ENCODE results near the gene TFPT.

TFPT gene, protein sequence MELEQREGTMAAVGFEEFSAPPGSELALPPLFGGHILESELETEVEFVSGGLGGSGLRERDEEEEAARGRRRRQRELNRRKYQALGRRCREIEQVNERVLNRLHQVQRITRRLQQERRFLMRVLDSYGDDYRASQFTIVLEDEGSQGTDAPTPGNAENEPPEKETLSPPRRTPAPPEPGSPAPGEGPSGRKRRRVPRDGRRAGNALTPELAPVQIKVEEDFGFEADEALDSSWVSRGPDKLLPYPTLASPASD

DNA sequence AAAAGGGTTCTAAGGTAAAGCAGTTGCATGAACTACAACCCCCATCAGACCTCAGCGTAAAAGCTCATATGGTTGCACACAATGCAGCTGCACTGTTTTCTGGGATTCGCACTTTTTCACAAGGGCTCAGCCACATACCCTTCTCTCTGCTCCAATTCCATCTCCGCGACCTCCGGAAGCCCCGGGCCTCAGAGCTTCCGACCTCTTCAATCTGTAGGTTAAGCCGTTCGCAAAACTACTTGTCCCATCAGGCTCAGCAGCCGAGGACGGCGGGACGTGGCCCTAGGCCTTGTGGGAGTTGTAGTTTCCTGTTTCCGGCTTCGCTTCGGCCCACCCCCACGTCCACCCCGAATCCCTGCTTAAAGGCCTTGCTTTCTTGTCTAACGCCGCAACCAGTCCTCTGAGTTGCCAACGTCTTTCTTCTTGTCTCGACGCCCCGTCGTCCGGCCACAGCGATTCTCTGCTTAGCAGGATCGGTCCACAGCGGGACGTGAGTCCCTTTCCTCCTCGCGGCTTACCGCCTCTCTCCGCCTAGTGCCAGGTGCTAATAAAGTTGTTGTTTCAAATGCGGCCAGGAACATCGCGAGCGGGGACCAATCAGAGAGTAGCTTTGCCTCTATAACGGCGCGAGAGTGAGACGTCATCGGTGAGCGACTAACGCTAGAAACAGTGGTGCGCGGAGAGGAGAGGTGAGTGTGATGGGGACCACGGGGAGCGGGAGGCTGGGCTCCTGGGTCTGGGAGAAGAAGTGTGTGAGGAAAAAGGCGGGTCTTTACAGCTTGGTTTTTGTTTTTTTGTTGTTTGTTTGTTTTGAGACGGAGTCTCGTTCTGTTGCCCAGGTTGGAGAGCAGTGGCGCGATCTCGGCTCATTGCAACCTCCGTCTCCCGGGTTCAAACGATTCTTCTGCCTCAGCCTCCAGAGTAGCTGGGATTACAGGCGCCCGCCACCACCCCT is at the start of gene TFPT, which contains the start of gene PRPF31:
Gene TFPT (minus strand): TSS at position 549 of the 955 bp plus-strand sequence. CDS start 388 bp downstream, at position 161.
Gene PRPF31 (plus strand): TSS at position 646 of the 955 bp plus-strand sequence. CDS start 2,525 bp downstream, outside the sequence.
- peak; percentile 97 for DNase-seq

DNA sequence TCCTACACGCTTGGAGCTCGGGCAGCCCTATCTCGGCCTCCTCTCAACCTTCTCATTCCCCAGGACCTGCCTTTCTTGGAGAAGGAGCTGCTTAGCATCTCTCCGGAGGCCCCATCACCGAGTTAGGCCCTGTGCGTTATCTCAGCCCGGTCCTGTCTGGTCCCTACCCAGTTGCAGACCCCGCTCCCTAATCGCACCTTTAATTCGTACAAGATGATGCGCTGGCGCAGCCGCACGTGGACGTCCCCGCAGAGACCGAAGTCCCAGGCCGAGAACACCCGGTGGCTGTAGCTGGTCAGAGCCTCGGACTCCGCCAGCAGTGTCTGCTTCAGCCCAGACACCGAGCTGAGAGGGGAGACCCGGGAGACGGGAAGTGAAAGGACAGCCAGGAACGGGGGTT is 49.8 kb upstream of the TFPT start:
- peak; percentile 17 for DNase-seq

DNA sequence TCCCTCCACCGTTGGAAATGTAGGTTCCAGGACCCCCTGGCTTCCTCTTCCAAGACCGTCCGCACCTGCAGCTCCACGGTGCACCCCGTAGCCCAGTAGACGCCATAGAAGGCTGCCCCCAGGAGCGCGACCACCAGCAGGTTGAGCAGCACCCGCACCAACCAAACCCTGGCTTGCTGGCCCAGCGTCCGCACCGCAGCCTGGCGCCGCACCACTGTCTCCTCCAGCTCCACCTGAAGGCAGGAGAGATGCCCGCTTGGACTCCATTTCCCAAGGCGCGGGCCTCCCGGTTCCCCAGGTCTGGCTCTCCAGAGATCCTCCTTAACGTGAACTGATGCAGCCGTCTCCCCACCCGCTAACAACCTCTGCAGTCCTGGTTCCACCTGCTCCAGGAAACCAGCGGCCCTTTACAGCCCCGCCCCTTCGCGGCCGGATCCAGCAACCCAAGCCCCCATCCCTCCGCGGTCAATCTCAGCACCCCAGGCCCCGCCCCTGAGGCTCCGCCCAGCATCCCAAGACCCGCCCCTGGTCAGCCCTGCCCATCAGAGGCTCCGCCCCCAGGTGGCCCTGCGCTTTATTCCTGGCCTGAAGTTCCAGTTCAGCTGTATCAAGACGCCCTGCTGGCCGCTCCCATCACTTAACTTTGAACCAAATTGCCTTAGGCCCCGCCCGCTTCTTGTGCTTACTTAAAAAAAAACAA is 49.1 kb upstream of the TFPT start:
- DNase-seq: no peak

DNA sequence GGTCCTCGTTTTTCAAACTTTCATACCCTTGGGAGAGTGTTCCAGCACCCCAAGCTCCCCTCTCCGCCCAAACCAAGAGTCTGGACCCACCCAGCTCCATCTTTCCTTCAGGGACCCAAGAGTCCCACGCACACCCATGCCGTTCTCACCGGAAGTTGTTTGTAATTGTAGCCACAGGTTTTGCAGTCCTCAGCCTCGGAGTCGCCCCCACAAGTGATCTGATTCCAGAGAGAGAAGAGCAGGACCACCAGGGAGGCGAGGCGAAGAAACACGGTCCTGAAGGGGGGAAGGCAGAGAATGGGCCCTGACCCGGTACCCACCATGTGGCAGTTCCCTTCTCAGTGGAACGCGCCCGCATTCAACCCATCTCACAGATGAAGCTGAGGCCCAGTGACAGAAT is 47.4 kb upstream of the TFPT start:
- no peak for DNase-seq

DNA sequence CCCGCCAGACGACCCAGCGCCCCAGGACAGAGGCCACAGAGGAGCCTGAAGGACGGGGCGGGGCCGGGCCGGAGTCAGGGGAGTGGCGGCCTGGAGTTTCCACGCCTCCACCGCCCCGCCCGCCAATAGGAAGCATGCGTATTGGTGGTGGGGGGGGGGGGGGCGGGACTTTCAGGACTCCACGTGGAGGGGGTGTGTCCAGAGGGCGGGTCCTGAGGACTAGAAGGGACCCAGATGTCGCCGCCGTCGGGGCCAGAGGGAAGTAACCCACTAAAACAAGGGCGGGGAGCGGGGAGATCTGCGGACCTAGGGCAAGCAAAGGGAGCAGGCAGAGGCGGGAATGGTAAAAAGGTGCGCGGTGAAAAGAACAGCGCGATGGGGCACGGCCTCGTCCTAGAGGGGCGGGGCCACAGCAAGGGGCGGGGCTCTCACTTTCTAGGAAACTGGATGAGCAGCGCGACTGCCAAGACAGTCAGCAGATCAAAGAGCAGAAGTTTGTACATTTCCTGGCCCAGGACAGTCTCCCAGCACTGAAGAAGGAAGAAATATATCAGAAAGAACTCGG is 46.9 kb upstream of the TFPT start:
- peak; percentile 81 for DNase-seq

DNA sequence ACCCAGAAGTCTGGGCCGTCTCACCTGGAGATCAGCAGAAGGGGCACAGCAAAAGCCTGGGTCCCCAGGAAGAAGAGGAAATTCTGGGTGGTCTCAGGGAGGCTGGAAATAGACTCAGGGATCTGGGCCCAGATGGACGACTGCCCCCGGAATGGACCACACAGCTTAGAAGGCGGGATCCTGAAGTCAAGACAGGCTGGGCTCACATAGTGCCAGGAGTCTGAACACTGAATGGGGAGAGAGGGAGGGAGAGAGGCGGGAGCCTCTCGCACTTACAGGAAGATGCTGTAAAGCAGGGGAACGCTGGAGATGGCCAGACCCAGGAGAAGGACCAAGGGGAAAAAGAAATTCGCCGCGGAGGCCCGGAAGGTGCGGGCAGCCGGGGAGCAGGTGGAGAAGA is 45.4 kb upstream of the TFPT start:
- DNase-seq: no peak

DNA sequence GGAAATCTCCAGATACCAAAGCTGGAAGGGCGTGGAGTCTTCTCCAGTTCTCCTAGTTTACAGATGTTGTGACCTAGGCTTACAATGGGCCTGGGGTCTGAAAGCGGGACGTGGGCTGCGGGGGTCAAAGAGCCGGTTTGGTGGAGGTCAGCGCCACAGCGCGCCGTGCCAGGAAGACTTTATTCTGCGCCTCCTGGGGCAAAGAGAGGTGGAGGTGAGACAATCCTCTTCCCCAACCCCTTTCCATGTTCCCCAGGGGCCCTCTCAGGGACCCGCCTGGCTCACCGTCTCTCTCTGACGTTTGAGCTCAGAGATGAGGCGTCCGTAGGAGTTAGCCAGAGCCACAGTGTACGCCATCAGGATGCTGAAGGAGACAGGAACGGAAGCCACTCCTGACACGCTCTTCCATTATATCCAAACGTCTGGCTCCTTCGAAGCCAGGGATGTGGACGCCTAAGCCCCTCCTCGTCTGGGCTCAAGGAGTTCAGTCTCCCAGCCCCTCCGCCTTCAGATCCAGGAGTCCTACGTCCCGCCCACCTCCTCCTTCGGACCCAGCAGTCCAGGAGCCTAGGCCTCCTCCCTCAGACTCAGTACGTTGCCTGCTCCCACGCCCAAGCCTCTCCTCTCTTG is 44.8 kb upstream of the TFPT start:
- DNase-seq: peak; percentile 49

DNA sequence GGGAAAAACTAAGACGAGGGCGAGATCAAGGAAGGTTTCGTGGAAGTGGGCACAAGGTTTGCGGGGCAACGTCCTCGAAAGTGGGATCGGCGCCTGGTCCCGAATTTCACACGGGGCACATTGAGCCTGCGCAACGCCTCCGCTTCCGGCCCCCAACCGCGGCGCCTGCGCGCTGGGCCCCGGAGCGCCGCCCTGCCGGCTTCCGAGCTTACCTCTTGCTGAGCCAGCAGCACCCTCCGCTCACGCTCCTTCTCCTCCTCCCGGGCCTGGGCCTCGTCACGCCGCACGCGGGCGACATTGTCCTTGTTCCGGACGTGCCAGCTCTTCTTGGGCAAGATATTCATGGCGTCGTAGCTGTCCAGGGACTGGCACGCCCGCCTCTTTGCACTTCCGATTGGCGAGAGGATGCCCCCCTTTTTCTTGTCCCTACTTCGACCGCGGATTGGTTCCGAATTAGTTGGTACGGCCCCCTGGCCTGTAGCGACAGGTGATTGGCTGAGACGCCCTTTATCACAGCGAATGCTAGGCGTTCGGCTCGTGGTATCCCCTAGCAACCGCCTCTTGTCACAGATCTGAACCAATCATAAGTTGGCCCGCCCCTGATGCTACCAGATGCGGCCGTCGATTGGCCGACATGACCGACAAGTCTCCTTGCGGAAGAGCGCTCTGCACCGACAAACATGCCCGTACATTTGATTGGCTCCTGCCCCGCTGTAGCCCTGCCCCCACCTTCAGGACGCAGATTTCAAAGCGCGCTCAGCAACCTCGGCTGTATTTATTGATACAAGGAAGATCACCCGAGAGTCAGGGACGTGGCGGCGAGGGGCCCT is 44.1 kb upstream of the TFPT start, which contains the start of gene LENG1:
Gene LENG1 (minus strand): TSS at position 370 of the 830 bp plus-strand sequence. CDS start 26 bp downstream, at position 344.
- peak; percentile 100 for DNase-seq

DNA sequence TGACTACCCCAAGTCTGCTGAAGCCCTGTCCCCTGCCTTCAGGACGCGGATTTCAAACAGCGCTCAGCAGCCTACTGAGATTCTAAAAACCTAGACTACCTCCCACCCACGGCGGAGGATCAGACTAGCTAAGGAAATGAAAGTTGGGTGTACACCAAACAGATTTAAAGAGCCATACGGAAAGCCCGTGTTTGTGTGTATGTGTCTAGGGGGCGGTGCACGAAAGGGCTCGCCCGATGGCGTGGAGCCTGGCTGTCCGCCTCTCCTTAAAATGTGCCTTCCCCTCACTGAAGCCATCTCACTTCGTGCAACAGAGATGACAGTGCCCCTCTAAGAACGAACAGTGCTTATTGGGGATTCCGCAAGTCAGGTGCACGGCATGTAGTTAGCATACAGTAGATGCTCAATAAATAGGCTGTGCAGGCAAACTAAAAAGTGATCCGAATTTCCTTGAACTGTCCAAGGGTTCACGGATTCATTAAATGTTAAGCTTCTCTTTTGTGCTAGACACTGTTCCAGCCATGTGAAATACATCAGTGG is 43.4 kb upstream of the TFPT start:
- DNase-seq: no peak

DNA sequence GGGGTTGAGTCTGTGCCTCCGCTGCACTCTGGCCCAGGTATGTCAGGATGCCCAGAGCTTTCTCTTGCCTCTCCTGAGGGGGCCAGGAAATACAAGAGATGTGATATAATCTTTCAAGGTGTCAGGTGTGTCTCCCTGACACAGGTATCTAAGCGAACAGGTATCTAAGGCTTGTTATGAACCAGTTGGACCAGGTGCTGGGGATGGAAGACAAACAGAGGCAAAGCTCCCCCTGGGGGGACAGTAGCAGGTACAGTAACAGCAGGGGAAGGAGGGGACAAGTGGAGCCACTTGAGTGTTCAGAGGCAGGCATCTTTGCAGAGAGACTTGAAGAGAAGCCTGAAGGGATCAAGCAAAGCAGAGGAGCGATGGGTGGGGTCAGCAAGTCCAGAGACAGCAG is 41.5 kb upstream of the TFPT start:
- DNase-seq: no peak

DNA sequence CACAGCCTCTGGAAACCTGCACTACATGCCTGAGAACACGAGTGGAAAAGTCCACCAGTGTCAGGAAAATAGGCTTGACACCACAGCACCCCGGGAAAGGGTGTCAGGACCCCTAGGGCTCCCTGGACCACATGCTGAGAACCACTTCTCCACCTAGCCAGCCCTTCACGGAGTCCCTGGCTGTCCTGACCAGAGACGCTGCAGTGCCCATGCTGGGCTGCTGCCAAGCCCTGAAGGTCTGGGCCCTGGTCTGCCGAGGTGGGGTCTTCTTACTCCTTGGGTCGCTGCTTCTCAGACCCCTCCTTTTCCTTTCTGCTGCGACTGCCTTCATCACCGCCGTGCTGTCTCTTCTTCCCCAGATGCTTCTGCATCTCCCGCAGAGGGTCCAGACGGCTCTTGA is 41.0 kb upstream of the TFPT start:
- no peak for DNase-seq

DNA sequence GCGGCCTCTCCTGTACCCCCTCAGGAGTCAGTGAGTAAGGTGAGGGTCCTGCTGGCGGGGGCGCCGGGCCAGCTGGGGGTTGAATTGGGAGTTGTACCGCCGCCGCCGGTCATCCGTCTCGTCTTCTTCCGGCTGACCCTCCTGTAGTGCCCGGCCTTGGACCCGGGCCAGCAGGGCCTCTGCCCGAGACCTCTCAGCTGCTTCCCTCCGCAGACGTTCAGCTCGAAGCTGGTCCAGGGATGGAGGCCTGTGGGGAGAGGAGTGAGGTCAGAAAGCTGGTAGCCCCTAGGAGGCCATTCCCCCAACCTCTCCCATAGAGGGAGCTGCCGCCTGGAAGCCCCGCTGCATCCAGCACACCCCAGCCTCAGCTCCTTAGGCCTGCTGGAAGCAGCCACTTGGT is 40.2 kb upstream of the TFPT start:
- no peak for DNase-seq

DNA sequence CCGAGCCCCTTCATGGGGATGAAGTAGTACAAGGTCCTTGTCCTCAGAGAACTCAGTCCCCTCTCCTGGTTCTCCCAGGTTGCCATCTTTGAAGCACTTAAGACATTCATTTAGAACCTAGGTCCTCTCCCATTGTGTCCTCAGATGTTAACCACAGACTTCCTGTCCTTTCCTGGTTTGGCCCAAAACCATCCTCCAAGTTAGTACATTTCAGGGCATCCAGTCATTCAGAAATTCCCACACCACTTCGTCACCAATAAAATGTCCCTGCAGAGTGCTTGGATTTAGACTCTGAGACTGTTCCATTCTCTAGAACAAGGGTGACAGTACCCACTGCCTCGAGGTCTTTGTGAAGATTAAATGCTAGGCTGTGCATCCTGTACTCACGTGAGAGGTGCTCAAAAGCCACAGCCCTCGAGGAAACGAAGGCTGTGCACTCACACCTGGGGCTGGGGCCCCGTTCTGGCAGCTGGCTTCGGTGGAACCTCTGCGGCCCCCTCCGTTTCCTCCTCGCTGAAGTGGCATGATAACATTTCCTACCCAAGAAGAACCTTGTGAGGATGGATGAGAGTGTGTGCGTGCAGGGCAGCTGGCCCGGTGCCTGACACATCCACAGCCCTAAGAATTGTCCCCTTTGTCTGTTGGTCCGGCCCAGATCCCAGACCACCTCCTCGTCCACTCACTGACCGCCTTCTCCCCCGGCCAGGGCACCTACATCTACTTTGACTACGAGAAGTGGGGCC is 39.3 kb upstream of the TFPT start:
- no peak for DNase-seq

DNA sequence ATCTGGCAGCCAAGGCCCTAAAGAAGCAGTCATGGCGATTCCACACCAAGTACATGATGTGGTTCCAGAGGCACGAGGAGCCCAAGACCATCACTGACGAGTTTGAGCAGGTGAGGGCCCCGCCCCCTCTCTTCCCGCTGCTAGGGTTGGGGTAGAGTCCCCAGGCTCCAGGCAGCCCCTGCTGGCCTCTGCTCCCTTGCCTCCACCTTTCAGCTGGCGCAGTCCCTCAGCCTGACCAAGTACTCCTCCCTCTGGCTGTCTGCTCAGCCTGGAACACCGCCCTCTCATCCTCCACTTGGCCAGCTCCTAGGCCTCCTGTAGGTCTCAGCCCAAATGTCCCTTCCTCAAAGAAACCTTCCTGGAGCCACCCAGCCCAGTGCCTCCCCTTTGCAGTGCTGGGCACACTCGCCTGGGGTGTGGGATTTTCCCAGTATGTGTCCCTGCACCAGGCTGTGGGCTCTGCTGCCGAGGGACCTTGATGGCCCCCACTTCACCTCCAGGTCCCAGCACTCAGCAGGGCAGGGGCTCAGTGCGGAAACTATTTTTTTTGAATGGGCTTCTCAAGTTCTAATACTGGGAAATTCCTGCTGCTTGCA is 38.4 kb upstream of the TFPT start:
- DNase-seq: no peak

DNA sequence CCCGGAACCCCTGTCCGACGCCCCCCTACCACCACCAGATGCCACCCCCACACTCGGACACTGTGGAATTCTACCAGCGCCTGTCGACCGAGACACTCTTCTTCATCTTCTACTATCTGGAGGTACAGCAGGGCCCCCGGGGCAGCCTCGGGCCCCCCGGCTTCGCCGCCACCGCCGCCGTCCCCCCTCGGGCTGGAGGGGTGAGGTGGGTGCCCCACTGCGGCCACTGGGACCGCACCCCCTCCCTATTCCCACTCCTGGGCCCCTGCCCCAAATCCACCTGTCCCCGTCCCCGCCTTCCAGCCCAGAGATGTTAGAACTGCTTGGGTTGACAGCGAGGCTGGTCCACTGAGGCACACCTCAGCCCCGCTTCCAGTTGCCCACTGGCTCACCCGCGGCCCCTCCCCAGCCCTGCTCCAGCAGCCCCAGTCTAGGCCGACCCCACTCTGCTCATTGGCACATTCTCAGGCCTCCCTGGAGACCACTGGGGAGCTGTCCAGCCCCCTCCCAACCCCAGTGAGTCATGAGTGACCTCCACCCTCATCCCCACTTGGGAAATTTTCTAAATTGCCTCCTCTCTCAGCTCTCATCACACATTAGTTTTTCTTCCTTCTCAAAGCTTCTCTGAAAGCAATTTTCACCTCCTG is 37.5 kb upstream of the TFPT start:
- DNase-seq: no peak

DNA sequence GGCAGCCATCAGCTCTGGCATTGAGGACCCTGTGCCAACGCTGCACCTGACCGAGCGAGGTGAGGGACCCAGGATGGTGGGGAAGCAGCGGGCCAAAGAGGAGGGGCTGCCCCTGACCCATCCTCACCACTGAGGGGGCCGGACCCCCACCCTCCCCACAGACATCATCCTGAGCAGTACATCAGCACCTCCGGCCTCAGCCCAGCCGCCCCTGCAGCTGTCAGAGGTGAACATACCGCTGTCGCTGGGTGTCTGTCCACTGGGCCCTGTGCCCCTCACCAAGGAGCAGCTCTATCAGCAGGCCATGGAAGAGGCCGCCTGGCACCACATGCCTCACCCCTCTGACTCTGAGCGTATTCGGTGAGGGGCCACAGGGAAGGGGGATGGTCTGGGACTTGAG is 36.8 kb upstream of the TFPT start:
- no peak for DNase-seq

DNA sequence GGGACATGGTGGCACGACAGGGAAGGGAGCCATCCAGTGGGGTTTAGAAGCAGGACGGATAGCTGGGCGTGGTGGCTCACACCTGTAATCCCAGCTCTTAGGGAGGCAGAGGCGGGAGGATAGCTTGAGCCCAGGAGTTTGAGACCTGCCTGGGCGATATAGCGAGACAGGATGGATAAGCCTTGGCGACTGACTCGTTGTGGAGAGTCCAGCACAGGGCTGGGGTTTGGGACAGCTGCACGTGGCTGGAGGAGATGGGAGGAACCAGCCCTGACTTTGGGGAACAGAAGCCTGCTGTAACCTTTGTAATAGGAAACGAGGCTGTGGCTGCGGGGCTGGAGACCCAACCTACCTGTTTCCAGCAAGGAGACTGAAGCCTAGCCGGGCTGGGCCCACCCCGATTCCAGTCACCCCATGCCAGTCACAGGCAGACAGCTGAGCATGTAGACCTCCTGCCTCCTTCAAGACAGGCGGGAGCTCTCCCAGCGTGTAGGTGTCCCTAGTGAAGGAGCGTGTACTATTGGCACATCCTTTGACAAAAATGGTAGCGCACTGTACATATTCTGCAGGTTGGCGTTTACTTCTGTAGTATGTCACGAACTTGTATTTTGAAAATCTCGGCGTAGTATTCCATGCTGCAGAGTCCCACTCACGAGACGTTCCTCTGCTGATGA is 36.0 kb upstream of the TFPT start:
- DNase-seq: no peak

DNA sequence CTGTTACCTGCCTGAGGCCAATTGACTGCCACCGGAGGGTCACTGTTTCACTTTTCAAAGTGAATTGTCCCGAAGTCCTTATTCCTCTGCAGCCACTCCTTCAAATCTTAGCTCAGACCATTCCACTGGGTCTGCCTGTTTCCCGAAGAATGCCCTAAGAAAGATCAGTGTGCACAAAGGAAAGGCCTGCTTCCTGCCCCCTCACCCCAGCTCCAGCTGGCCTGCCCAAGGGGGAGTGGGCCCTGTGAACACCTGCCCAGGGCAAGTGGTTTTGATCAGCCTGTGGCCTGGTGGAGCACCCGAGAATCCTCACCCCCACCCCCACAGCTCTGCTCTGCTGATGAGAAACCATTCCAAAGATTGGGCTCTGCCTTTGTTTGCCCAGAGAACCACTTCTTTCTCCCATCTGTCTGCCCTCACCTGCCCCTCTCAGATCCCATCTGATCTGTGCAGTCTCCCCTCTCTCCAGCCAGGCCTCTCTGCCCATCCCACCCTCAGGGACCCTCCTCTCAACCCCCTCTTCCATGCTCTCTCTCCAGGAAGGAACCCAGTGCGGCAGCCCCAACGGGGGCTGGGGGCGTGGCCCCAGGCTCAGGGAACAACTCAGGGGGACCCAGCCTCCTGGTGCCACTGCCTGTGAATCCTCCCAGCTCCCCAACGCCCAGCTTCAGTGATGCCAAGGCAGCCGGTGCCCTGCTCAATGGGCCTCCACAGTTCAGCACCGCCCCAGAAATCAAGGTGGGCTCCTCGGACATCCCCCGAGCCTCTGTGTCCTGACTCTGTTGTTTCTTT is 33.8 kb upstream of the TFPT start:
- no peak for DNase-seq

Measured in right hindlimb (tissue), 1 donor.